Urinary bladder (tissue), 4 donors: ENCODE data around the gene PREB. TPM values are rescaled to one million over a fixed set of nuclear protein-coding genes. Genes with fewer than 3 reads are reported as not detected.
"Not testable (repeated sequence)": the region's sequence is repeated elsewhere in the genome, so short reads cannot be mapped to it uniquely, and the experiment has no call there.

ENCODE experiments used
- DNase-seq: peaks from one replicate; pipeline ENCODE4 v3.0.0-alpha.2; 2015; ENCODE audit errors: extremely low spot score
- H3K27ac ChIP-seq: one replicate; pipeline ENCODE4 v1.5.1; 2013; ENCODE audit warnings: low read depth, mild to moderate bottlenecking, moderate library complexity
- H3K36me3 ChIP-seq: one replicate; pipeline ENCODE4 v1.6.1; 2013; ENCODE audit warnings: mild to moderate bottlenecking, moderate library complexity; ENCODE audit not compliant: insufficient read depth
- H3K4me1 ChIP-seq: one replicate; pipeline ENCODE4 v1.6.1; 2013; ENCODE audit warnings: mild to moderate bottlenecking, moderate library complexity; ENCODE audit not compliant: insufficient read depth
- H3K4me3 ChIP-seq: one replicate; pipeline ENCODE4 v1.5.1; 2013; ENCODE audit warnings: low read depth, low read length
- WGBS: extraction: QIAGEN DNeasy Blood & Tissue Kit; methylation state at CpG from one replicate; pipeline ENCODE4 v1.1.7; 2013; 5-methylcytosine and 5-hydroxymethylcytosine counted together
- polyA plus RNA-seq: library from polyadenylated mRNA; stranded (reverse); fragments of 200-250 nt; gene quantifications from one replicate; pipeline ENCODE4 v1.2.3, GENCODE V29; 2013
- total RNA-seq: library from RNA; depleted of rRNA; stranded (reverse); fragments of >200 nt; gene quantifications from one replicate; pipeline ENCODE4 v1.2.3, GENCODE V29; 2014
- donor health status: healthy with polysubstance abuse.
- donor health status: healthy.

Gene PREB
- total RNA-seq (20.5 TPM), polyA plus RNA-seq (49.1 TPM)

GRCh38 chr2:27133905-27134780 lies at the start of gene PREB:
PREB (minus strand) TSS chr2:27134636; CDS start chr2:27134421, 215 bp downstream.
- peak within 1 kb of the TSS; percentile 92 for H3K4me3 ChIP-seq
- peak within 1 kb of the TSS; percentile 49 for H3K27ac ChIP-seq
- peaks cover 5% of the 10 kb centered on the region for H3K36me3 ChIP-seq
- peak; percentile 88 for DNase-seq
- no peaks in the 10 kb centered on the region for H3K4me1 ChIP-seq
- WGBS: under 1% methylated on average over 86 of the region's 86 CpGs

GRCh38 chr2:27184115-27184514 lies 49.7 kb upstream of the PREB start:
- no peak for DNase-seq
- Histone ChIP-seq H3K36me3 (no peaks in the 10 kb centered on the region), H3K4me1 (no peaks in the 10 kb centered on the region), H3K27ac (no peak overlapping the region), H3K4me3 (no peak overlapping the region)
- 70% methylated on average over 4 of the region's 4 CpGs for WGBS

- Histone ChIP-seq H3K36me3 (no peaks in the 10 kb centered on the region), H3K4me1 (no peaks in the 10 kb centered on the region), H3K27ac (no peak overlapping the region), H3K4me3 (no peak overlapping the region)
- no peak for DNase-seq
- WGBS: 55% methylated on average over 4 of the region's 4 CpGs
Measured at GRCh38 chr2:27182346-27182745, 47.9 kb upstream of the PREB start.

- no peak overlapping the region for H3K27ac ChIP-seq
- WGBS: 66% methylated on average over 3 of the region's 3 CpGs
- DNase-seq: no peak
Measured at GRCh38 chr2:27179344-27180000, 45.0 kb upstream of the PREB start.

GRCh38 chr2:27178469-27178868 lies 44.0 kb upstream of the PREB start:
- Histone ChIP-seq H3K4me3 (no peak overlapping the region), H3K4me1 (no peaks in the 10 kb centered on the region), H3K27ac (no peak overlapping the region), H3K36me3 (no peaks in the 10 kb centered on the region)
- 88% methylated on average over 3 of the region's 3 CpGs for WGBS
- no peak for DNase-seq

More at GRCh38 chr2:27179344-27180000, 45.0 kb upstream of the PREB start:
- Histone ChIP-seq H3K4me3 (no peak overlapping the region), H3K4me1 (no peaks in the 10 kb centered on the region), H3K36me3 (no peaks in the 10 kb centered on the region)

- Histone ChIP-seq H3K27ac (no peak overlapping the region), H3K4me1 (no peaks in the 10 kb centered on the region), H3K4me3 (no peak overlapping the region), H3K36me3 (no peaks in the 10 kb centered on the region)
- WGBS: 75% methylated on average over 15 of the region's 15 CpGs
- no peak for DNase-seq
Measured at GRCh38 chr2:27177441-27178351, 43.3 kb upstream of the PREB start.

GRCh38 chr2:27175781-27176180 lies 41.3 kb upstream of the PREB start:
- H3K36me3 ChIP-seq, H3K4me3 ChIP-seq, H3K4me1 ChIP-seq, DNase-seq, H3K27ac ChIP-seq: not testable (repeated sequence)
- 90% methylated on average over 4 of the region's 4 CpGs for WGBS

- no peak overlapping the region for H3K27ac ChIP-seq
- H3K4me3 ChIP-seq: no peak overlapping the region
- WGBS: 74% methylated on average over 8 of the region's 8 CpGs
- no peaks in the 10 kb centered on the region for H3K36me3 ChIP-seq
- H3K4me1 ChIP-seq: no peaks in the 10 kb centered on the region
- no peak for DNase-seq
Measured at GRCh38 chr2:27175330-27175729, 40.9 kb upstream of the PREB start.

GRCh38 chr2:27174638-27175037 lies 40.2 kb upstream of the PREB start:
- no peaks in the 10 kb centered on the region for H3K4me1 ChIP-seq
- DNase-seq: no peak
- no peak overlapping the region for H3K27ac ChIP-seq
- no peak overlapping the region for H3K4me3 ChIP-seq
- WGBS: 65% methylated on average over 6 of the region's 6 CpGs
- H3K36me3 ChIP-seq: no peaks in the 10 kb centered on the region

GRCh38 chr2:27171351-27171848 lies 37.0 kb upstream of the PREB start:
- Histone ChIP-seq H3K4me1 (no peaks in the 10 kb centered on the region), H3K27ac (no peak overlapping the region), H3K36me3 (no peaks in the 10 kb centered on the region), H3K4me3 (no peak overlapping the region)
- 73% methylated on average over 8 of the region's 8 CpGs for WGBS
- no peak for DNase-seq

GRCh38 chr2:27170581-27171337 lies 36.3 kb upstream of the PREB start:
- Histone ChIP-seq H3K4me1 (no peaks in the 10 kb centered on the region), H3K27ac (no peak overlapping the region), H3K4me3 (no peak overlapping the region), H3K36me3 (no peaks in the 10 kb centered on the region)
- WGBS: 79% methylated on average over 6 of the region's 6 CpGs
- no peak for DNase-seq

GRCh38 chr2:27164960-27165763 lies 30.7 kb upstream of the PREB start:
- Histone ChIP-seq H3K36me3 (no peaks in the 10 kb centered on the region), H3K27ac (no peak overlapping the region), H3K4me3 (no peak overlapping the region), H3K4me1 (no peaks in the 10 kb centered on the region)
- 83% methylated on average over 8 of the region's 8 CpGs for WGBS
- no peak for DNase-seq
